Neural cell (in vitro differentiated cells): Measurements from ENCODE around the gene RPGRIP1L.
"Not testable (repeated sequence)": the region's sequence is repeated elsewhere in the genome, so short reads cannot be mapped to it uniquely, and the experiment has no call there.

Experiments used
- EP300 ChIP-seq: fragments of 450-650 bp; conservative IDR thresholded peaks from 2 replicates; pipeline ENCODE4 v1.6.1; 2014; ENCODE audit warnings: antibody characterized with exemption, mild to moderate bottlenecking, moderate library complexity; ENCODE audit not compliant: poor library complexity, severe bottlenecking
- EZH2 ChIP-seq: fragments of 200-600, 300-800 bp; shearing (Covaris generic), sonication (generic); IDR thresholded peaks from 2 replicates; pipeline ENCODE4 v1.6.1; 2014; ENCODE audit warnings: antibody characterized with exemption, low read length, borderline replicate concordance, mild to moderate bottlenecking; ENCODE audit not compliant: insufficient read depth, poor library complexity, severe bottlenecking
- POLR2AphosphoS5 ChIP-seq: IDR thresholded peaks from 2 replicates; pipeline ENCODE4 v1.6.1; 2012
- RAD21 ChIP-seq: fragments of 450-650 bp; conservative IDR thresholded peaks from 2 replicates; pipeline ENCODE4 v1.6.1; 2014; ENCODE audit warnings: antibody characterized with exemption, mild to moderate bottlenecking, moderate library complexity
- SMC3 ChIP-seq: fragments of 450-650 bp; conservative IDR thresholded peaks from 2 replicates; pipeline ENCODE4 v1.6.1; 2014; ENCODE audit warnings: antibody characterized with exemption, mild to moderate bottlenecking, moderate library complexity; ENCODE audit not compliant: poor library complexity
- TAF1 ChIP-seq: IDR thresholded peaks from 2 replicates; pipeline ENCODE4 v1.6.1; 2012; ENCODE audit warnings: low read depth
- TF ChIP-seq, protein P1 (sequence below): fragments of 450-650 bp; IDR thresholded peaks from 2 replicates; pipeline ENCODE4 v1.5.1; 2014; ENCODE audit warnings: antibody characterized with exemption, mild to moderate bottlenecking, moderate library complexity; ENCODE audit not compliant: poor library complexity, severe bottlenecking
- TF ChIP-seq, protein P2 (sequence below): IDR thresholded peaks from 2 replicates; pipeline ENCODE4 v1.6.1; 2012; ENCODE audit warnings: borderline replicate concordance

DNA sequence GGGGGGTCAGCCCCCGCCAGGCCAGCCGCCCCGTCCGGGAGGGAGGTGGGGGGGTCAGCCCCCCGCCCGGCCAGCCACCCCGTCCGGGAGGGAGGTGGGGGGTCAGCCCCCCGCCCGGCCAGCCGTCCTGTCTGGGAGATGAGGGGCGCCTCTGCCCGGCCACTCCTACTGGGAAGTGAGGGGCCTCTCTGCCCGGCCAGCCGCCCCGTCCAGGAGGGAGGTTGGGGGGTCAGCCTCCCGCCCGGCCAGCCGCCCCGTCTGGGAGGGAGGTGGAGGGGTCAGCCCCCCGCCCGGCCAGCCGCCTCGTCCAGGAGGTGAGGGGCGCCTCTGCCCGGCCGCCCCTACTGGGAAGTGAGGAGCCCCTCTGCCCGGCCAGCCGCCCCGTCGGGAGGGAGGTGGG lies 5.4 kb downstream of the RPGRIP1L start:
- TF ChIP-seq, protein P1, sequence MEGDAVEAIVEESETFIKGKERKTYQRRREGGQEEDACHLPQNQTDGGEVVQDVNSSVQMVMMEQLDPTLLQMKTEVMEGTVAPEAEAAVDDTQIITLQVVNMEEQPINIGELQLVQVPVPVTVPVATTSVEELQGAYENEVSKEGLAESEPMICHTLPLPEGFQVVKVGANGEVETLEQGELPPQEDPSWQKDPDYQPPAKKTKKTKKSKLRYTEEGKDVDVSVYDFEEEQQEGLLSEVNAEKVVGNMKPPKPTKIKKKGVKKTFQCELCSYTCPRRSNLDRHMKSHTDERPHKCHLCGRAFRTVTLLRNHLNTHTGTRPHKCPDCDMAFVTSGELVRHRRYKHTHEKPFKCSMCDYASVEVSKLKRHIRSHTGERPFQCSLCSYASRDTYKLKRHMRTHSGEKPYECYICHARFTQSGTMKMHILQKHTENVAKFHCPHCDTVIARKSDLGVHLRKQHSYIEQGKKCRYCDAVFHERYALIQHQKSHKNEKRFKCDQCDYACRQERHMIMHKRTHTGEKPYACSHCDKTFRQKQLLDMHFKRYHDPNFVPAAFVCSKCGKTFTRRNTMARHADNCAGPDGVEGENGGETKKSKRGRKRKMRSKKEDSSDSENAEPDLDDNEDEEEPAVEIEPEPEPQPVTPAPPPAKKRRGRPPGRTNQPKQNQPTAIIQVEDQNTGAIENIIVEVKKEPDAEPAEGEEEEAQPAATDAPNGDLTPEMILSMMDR: not testable (repeated sequence)
- not testable (repeated sequence) for TF ChIP-seq EP300, EZH2, TAF1, SMC3, POLR2AphosphoS5, RAD21
- TF ChIP-seq, protein P2, sequence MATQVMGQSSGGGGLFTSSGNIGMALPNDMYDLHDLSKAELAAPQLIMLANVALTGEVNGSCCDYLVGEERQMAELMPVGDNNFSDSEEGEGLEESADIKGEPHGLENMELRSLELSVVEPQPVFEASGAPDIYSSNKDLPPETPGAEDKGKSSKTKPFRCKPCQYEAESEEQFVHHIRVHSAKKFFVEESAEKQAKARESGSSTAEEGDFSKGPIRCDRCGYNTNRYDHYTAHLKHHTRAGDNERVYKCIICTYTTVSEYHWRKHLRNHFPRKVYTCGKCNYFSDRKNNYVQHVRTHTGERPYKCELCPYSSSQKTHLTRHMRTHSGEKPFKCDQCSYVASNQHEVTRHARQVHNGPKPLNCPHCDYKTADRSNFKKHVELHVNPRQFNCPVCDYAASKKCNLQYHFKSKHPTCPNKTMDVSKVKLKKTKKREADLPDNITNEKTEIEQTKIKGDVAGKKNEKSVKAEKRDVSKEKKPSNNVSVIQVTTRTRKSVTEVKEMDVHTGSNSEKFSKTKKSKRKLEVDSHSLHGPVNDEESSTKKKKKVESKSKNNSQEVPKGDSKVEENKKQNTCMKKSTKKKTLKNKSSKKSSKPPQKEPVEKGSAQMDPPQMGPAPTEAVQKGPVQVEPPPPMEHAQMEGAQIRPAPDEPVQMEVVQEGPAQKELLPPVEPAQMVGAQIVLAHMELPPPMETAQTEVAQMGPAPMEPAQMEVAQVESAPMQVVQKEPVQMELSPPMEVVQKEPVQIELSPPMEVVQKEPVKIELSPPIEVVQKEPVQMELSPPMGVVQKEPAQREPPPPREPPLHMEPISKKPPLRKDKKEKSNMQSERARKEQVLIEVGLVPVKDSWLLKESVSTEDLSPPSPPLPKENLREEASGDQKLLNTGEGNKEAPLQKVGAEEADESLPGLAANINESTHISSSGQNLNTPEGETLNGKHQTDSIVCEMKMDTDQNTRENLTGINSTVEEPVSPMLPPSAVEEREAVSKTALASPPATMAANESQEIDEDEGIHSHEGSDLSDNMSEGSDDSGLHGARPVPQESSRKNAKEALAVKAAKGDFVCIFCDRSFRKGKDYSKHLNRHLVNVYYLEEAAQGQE: not testable (repeated sequence)
